HUES6 (cell line): ENCODE measurements around the gene NPIPB12.
"Not testable (repeated sequence)": the region's sequence is repeated elsewhere in the genome, so short reads cannot be mapped to it uniquely, and the experiment has no call there.

Source experiments
- H3K27ac ChIP-seq: 2 replicates; pipeline ENCODE4 v1.7.0; 2013; ENCODE audit warnings: low read depth, mild to moderate bottlenecking, low read length, inconsistent platforms
- H3K27me3 ChIP-seq: 2 replicates; pipeline ENCODE4 v1.6.1; 2013; ENCODE audit warnings: low read length; ENCODE audit not compliant: control insufficient read depth, insufficient read depth
- H3K36me3 ChIP-seq: 2 replicates; pipeline ENCODE4 v1.6.1; 2013; ENCODE audit warnings: low read length; ENCODE audit not compliant: control insufficient read depth, insufficient read depth
- H3K4me1 ChIP-seq: 2 replicates; pipeline ENCODE4 v1.6.1; 2013; ENCODE audit warnings: low read length; ENCODE audit not compliant: control insufficient read depth, insufficient read depth
- H3K4me3 ChIP-seq: 2 replicates; pipeline ENCODE4 v1.5.1; 2013; ENCODE audit warnings: low read depth, low read length
- H3K9ac ChIP-seq: one replicate; pipeline ENCODE4 v1.6.1; 2013; ENCODE audit warnings: mild to moderate bottlenecking, low read length
- H3K9me3 ChIP-seq: 2 replicates; pipeline ENCODE4 v1.6.1; 2013; ENCODE audit warnings: low read depth, low read length; ENCODE audit not compliant: control insufficient read depth, insufficient read depth

Gene NPIPB12

GRCh38 chr16:29506308-29506707, at the start of gene NPIPB12:
NPIPB12 (minus strand) TSS chr16:29506408.
- H3K9me3 ChIP-seq, H3K36me3 ChIP-seq, H3K4me3 ChIP-seq, H3K27ac ChIP-seq, H3K9ac ChIP-seq, H3K4me1 ChIP-seq, H3K27me3 ChIP-seq: not testable (repeated sequence)

- not testable (repeated sequence) for H3K27ac ChIP-seq, H3K9me3 ChIP-seq, H3K27me3 ChIP-seq, H3K36me3 ChIP-seq, H3K4me3 ChIP-seq, H3K4me1 ChIP-seq, H3K9ac ChIP-seq
Measured at GRCh38 chr16:29521520-29521919, 15.3 kb upstream of the NPIPB12 start.

- not testable (repeated sequence) for H3K4me3 ChIP-seq, H3K9ac ChIP-seq, H3K4me1 ChIP-seq, H3K27ac ChIP-seq, H3K36me3 ChIP-seq, H3K9me3 ChIP-seq, H3K27me3 ChIP-seq
Measured at GRCh38 chr16:29482276-29482675, 23.9 kb downstream of the NPIPB12 start.

GRCh38 chr16:29472065-29472464, 34.1 kb downstream of the NPIPB12 start:
- not testable (repeated sequence) for H3K9me3 ChIP-seq, H3K36me3 ChIP-seq, H3K4me1 ChIP-seq, H3K4me3 ChIP-seq, H3K9ac ChIP-seq, H3K27ac ChIP-seq, H3K27me3 ChIP-seq

- H3K4me1 ChIP-seq, H3K36me3 ChIP-seq, H3K27me3 ChIP-seq, H3K4me3 ChIP-seq, H3K27ac ChIP-seq, H3K9ac ChIP-seq, H3K9me3 ChIP-seq: not testable (repeated sequence)
Measured at GRCh38 chr16:29469660-29470059, 36.5 kb downstream of the NPIPB12 start.

DNA sequence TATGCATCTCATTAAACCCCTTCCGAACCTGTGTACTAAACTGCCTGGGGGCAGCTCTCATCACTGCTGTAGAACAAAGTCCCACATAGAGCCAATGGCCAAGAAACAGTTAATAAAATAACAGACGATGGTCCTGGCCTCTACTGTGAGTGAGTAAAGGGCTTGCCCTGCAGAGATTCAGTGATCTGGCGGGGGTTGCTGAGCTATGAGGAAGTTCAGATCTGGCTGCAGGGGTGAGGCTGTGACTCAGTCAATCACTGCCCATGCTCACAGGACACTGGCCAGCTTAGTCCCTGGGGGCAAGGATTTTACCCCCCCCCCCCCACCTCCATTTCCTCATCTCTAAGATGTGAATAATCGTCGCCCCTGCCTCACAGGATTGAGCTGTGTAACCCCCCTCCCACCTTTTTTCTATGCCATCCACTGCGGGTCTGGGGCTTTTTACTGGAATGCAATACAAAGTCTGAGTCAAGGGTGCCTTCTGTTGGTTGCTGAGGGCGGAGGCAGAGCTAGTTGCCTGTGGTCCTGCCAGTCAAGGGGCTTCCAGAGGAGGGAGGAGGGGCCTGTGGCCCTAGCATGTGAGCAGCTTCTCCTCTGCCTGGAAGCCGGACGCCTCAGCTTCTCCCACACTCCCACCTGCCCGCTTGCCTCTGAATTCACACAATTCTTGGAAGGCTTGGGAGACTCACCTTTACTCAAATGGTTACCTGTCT, 38.4 kb downstream of the NPIPB12 start:
- not testable (repeated sequence) for H3K4me3 ChIP-seq, H3K27me3 ChIP-seq, H3K9me3 ChIP-seq, H3K9ac ChIP-seq, H3K4me1 ChIP-seq, H3K27ac ChIP-seq, H3K36me3 ChIP-seq

GRCh38 chr16:29466904-29467303, 39.3 kb downstream of the NPIPB12 start:
- not testable (repeated sequence) for H3K4me3 ChIP-seq, H3K27ac ChIP-seq, H3K9me3 ChIP-seq, H3K4me1 ChIP-seq, H3K36me3 ChIP-seq, H3K9ac ChIP-seq, H3K27me3 ChIP-seq

DNA sequence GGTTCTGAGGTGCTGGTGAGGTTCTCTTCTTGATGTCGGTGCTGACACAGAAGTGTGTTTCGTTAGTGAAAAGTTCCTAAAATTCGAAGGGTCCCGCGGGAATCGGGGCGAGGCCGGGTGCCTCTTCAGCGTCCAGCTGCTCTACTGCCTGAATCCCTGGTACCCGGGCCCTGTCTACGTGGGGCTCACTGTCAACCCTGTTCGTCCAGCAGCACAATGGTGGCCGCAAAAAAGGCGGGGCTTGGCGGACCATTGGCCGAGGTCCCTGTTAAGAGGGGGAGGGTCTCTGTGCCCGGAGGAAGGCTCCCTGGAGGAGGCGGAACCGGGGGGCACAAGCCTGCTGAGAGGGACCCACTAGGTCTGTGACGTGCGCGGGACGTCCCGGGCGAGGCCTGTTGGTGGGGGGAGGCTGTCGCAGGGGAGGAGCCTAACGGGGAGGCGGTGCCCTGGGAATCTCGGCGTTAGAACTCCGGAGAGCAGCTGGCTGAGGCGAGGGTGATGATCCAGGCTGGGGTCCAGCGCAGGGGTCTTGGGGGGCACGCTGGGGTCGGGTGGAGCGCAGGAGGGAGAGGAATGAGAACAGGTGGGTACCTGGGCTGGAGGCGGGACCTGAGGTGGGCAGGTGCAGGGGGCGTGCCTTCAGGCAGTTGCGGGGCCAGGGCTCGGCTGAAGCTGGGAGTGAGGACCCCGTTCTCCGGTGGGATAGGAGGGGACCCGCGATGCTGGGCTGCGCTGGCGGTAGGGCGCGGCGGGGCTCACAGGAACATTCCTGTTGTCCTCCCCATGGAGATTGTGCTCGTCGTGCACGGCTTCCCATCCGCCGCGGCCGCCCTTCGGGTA, 40.0 kb downstream of the NPIPB12 start:
- not testable (repeated sequence) for H3K9ac ChIP-seq, H3K4me1 ChIP-seq, H3K4me3 ChIP-seq, H3K27me3 ChIP-seq, H3K36me3 ChIP-seq, H3K9me3 ChIP-seq, H3K27ac ChIP-seq

GRCh38 chr16:29460647-29461030, 45.6 kb downstream of the NPIPB12 start:
- H3K27me3 ChIP-seq, H3K4me1 ChIP-seq, H3K27ac ChIP-seq, H3K36me3 ChIP-seq, H3K9ac ChIP-seq, H3K4me3 ChIP-seq, H3K9me3 ChIP-seq: not testable (repeated sequence)

- H3K27me3 ChIP-seq, H3K9me3 ChIP-seq, H3K27ac ChIP-seq, H3K36me3 ChIP-seq, H3K4me3 ChIP-seq, H3K9ac ChIP-seq, H3K4me1 ChIP-seq: not testable (repeated sequence)
Measured at GRCh38 chr16:29459706-29460646, 46.2 kb downstream of the NPIPB12 start, which contains the start of gene SULT1A4. SULT1A4 (plus strand) TSS chr16:29459913; CDS start chr16:29461386, 1,473 bp downstream.

- not testable (repeated sequence) for H3K27me3 ChIP-seq, H3K9ac ChIP-seq, H3K4me3 ChIP-seq, H3K9me3 ChIP-seq, H3K4me1 ChIP-seq, H3K27ac ChIP-seq, H3K36me3 ChIP-seq
Measured at GRCh38 chr16:29457660-29458059, 48.5 kb downstream of the NPIPB12 start.
